CD4-positive, alpha-beta T cell (primary cell): Measurements from ENCODE around the gene B3GALNT2. TPM values are rescaled to one million over a fixed set of nuclear protein-coding genes. Genes with fewer than 3 reads are reported as not detected.
"Not testable (repeated sequence)": the region's sequence is repeated elsewhere in the genome, so short reads cannot be mapped to it uniquely, and the experiment has no call there.

Experiments used
- ATAC-seq: fragments of 200-7000 bp; cut with Tn5 transposase; one replicate; pipeline ENCODE4 v1.10.0; 2022; ENCODE audit warnings: mild to moderate bottlenecking; ENCODE audit not compliant: poor library complexity
- CTCF ChIA-PET: fragments of 350-600 bp; sonication (Branson Sonifier 250); formaldehyde crosslinking; loops from one replicate; lab custom pipeline; 2021; ENCODE audit warnings: antibody characterized with exemption, inconsistent platforms; lab: Charles Lee
- POLR2A ChIA-PET: fragments of 350-600 bp; sonication (Branson Sonifier 250); formaldehyde crosslinking; loops from one replicate; lab custom pipeline; 2021; ENCODE audit warnings: antibody characterized with exemption, inconsistent platforms; lab: Charles Lee
- DNase-seq, 14 experiments: peaks; one replicate each; pipeline ENCODE4 v3.0.0-alpha.2; 2013 to 2020; ENCODE audit warnings: mixed read lengths in 2 of 14
- H3K27ac ChIP-seq, 2 donors: one replicate each; pipeline versions ENCODE4 v1.5.1 to v1.7.0; 2013; ENCODE audit warnings: low read length in 2 of 2, low read depth in 1 of 2, mild to moderate bottlenecking in 1 of 2
- H3K27me3 ChIP-seq, 2 experiments: 1 replicate in 1 of 2; 2 replicates in 1 of 2; pipeline versions ENCODE4 v1.6.1 to v1.7.0; 2013; ENCODE audit warnings: low read length in 2 of 2, control low read depth in 1 of 2, mild to moderate bottlenecking in 1 of 2, moderate library complexity in 1 of 2; ENCODE audit not compliant: insufficient read depth in 2 of 2, control insufficient read depth in 1 of 2
- H3K36me3 ChIP-seq: one replicate; pipeline ENCODE4 v1.6.1; 2013; ENCODE audit warnings: low read length, control low read depth; ENCODE audit not compliant: insufficient read depth
- H3K4me1 ChIP-seq: one replicate; pipeline ENCODE4 v1.6.1; 2013; ENCODE audit warnings: low read length, control low read depth; ENCODE audit not compliant: insufficient read depth
- H3K4me3 ChIP-seq: one replicate; pipeline ENCODE4 v1.5.1; 2013; ENCODE audit warnings: mild to moderate bottlenecking, low read length, moderate library complexity
- H3K9me3 ChIP-seq, 2 experiments: 1 replicate in 1 of 2; 2 replicates in 1 of 2; pipeline versions ENCODE4 v1.6.1 to v1.7.0; 2013; ENCODE audit warnings: low read length in 2 of 2, mild to moderate bottlenecking in 2 of 2, control low read depth in 1 of 2, moderate library complexity in 1 of 2; ENCODE audit not compliant: control insufficient read depth in 1 of 2, insufficient read depth in 1 of 2
- H3K27ac Mint-ChIP-seq: one replicate; pipeline ENCODE4 v1.8.0; 2020; ENCODE audit warnings: mixed read lengths
- H3K27me3 Mint-ChIP-seq: one replicate; pipeline ENCODE4 v1.8.0; 2021; ENCODE audit warnings: mixed read lengths
- H3K36me3 Mint-ChIP-seq: one replicate; pipeline ENCODE4 v1.8.0; 2021; ENCODE audit warnings: low read depth, mixed read lengths
- H3K4me1 Mint-ChIP-seq: one replicate; pipeline ENCODE4 v1.8.0; 2021; ENCODE audit warnings: low read depth, mixed read lengths
- H3K4me3 Mint-ChIP-seq: one replicate; pipeline ENCODE4 v1.8.0; 2020; ENCODE audit warnings: mild to moderate bottlenecking, mixed read lengths
- H3K9me3 Mint-ChIP-seq: one replicate; pipeline ENCODE4 v1.8.0; 2020; ENCODE audit warnings: mixed read lengths
- CTCF ChIP-seq: fragments of 200-600 bp; IDR thresholded peaks from one replicate; pipeline ENCODE4 v1.8.0; 2022; ENCODE audit warnings: antibody characterized with exemption, mild to moderate bottlenecking
- intact Hi-C, 2 experiments: fragments of 100-400 bp; cut with DNase I in 1 of 2; cut with micrococcal nuclease in 1 of 2; formaldehyde crosslinking; loops; one replicate each; pipeline versions ENCODE4 v1.15.1 to v1.9.0; 2023 to 2025; cut with DNase I, micrococcal nuclease
- total RNA-seq, 174 experiments: library from RNA in 2 of 174; stranded (reverse) in 2 of 174; gene quantifications; one replicate each; pipeline ENCODE4 v1.2.3 and lab custom pipeline; 2021 to 2026

The B3GALNT2 gene
- total RNA-seq, 2 experiments from 2014 or later = 4.0 to 5.4 TPM

- Mint-ChIP-seq H3K4me1 (peaks cover 4% of the 10 kb centered on the region), H3K27me3 (no peaks in the 10 kb centered on the region), H3K36me3 (peaks cover 22% of the 10 kb centered on the region), H3K27ac (no peak overlapping the region), H3K9me3 (no peaks in the 10 kb centered on the region), H3K4me3 (no peak overlapping the region)
- ChIA-PET POLR2A (no interaction called here), CTCF (no interaction called here)
- H3K27me3 ChIP-seq = no peaks in the 10 kb centered on the region
- TF ChIP-seq CTCF = no peak
- H3K4me3 ChIP-seq = no peak overlapping the region
- ATAC-seq (no peak), DNase-seq (no peak)
- no peaks in the 10 kb centered on the region for H3K9me3 ChIP-seq
- H3K4me1 ChIP-seq = no peaks in the 10 kb centered on the region
- no peak overlapping the region for H3K27ac ChIP-seq
- intact Hi-C loops = no loop called here
- H3K36me3 ChIP-seq = no peaks in the 10 kb centered on the region
These were observed 36.2 kb downstream of the B3GALNT2 start for GRCh38 chr1:235468004-235468403.

- H3K36me3 ChIP-seq = no peaks in the 10 kb centered on the region
- no peak overlapping the region for H3K27ac ChIP-seq
- H3K27me3 Mint-ChIP-seq = no peaks in the 10 kb centered on the region
- ChIA-PET POLR2A (no interaction called here), CTCF (no interaction called here)
- intact Hi-C loops = no loop called here
- no peak overlapping the region for H3K4me3 ChIP-seq
- H3K4me3 Mint-ChIP-seq = no peak overlapping the region
- H3K9me3 ChIP-seq = no peaks in the 10 kb centered on the region
- H3K36me3 Mint-ChIP-seq = peaks cover 6% of the 10 kb centered on the region
- TF ChIP-seq CTCF = no peak
- ATAC-seq (no peak), DNase-seq (no peak)
- H3K4me1 Mint-ChIP-seq = peaks cover 18% of the 10 kb centered on the region
- no peaks in the 10 kb centered on the region for H3K4me1 ChIP-seq
- H3K9me3 Mint-ChIP-seq = no peaks in the 10 kb centered on the region
- H3K27me3 ChIP-seq = no peaks in the 10 kb centered on the region
- H3K27ac Mint-ChIP-seq = no peak overlapping the region
These were observed 39.2 kb downstream of the B3GALNT2 start for GRCh38 chr1:235465066-235465465.

GRCh38 chr1:235462832-235463231, 41.4 kb downstream of the B3GALNT2 start:
- POLR2A ChIA-PET, ATAC-seq, H3K27ac Mint-ChIP-seq, H3K4me3 ChIP-seq, H3K27me3 ChIP-seq, H3K36me3 Mint-ChIP-seq, H3K9me3 Mint-ChIP-seq, H3K9me3 ChIP-seq, intact Hi-C loops, H3K27me3 Mint-ChIP-seq, H3K36me3 ChIP-seq, H3K27ac ChIP-seq, H3K4me1 ChIP-seq, H3K4me3 Mint-ChIP-seq, DNase-seq: not testable (repeated sequence)
- H3K4me1 Mint-ChIP-seq = peaks cover 18% of the 10 kb centered on the region
- CTCF ChIA-PET = interaction anchor here (0.7 kb wide), 1 partner anchor 439 kb away, joined by 4 read pairs; no protein-coding TSS in a partner anchor

GRCh38 chr1:235461954-235462353, 42.3 kb downstream of the B3GALNT2 start:
- H3K9me3 ChIP-seq = no peaks in the 10 kb centered on the region
- H3K36me3 Mint-ChIP-seq = no peaks in the 10 kb centered on the region
- ATAC-seq = no peak
- peak overlapping the region; percentile 20 for H3K27ac Mint-ChIP-seq
- no peaks in the 10 kb centered on the region for H3K4me1 ChIP-seq
- H3K4me3 Mint-ChIP-seq = no peak overlapping the region
- peak in 1 of 14 experiments; percentile 44 for DNase-seq
- TF ChIP-seq CTCF = no peak
- intact Hi-C loops = no loop called here
- no peaks in the 10 kb centered on the region for H3K27me3 ChIP-seq
- no peaks in the 10 kb centered on the region for H3K36me3 ChIP-seq
- H3K27me3 Mint-ChIP-seq = no peaks in the 10 kb centered on the region
- H3K4me3 ChIP-seq = no peak overlapping the region
- no peak overlapping the region for H3K27ac ChIP-seq
- CTCF ChIA-PET = interaction anchor here (0.7 kb wide), 1 partner anchor 9 kb away, joined by 4 read pairs; no protein-coding TSS in a partner anchor
- peaks cover 18% of the 10 kb centered on the region for H3K4me1 Mint-ChIP-seq
- no peaks in the 10 kb centered on the region for H3K9me3 Mint-ChIP-seq
- POLR2A ChIA-PET = no interaction called here
